Left kidney (tissue), 2 donors: ENCODE measurements around the gene OTUD7B. TPM values are rescaled to one million over a fixed set of nuclear protein-coding genes. Genes with fewer than 3 reads are reported as not detected.

Experiments
- DNase-seq: peaks from one replicate; pipeline ENCODE4 v3.0.0-alpha.2; 2013
- polyA plus RNA-seq: library from polyadenylated mRNA; unstranded; fragments of 120-200 nt; gene quantifications from one replicate; pipeline ENCODE4 v1.2.1, GENCODE V29; 2013; ENCODE audit not compliant: insufficient read length

OTUD7B gene
- polyA plus RNA-seq, 1 donor, result 22.1 TPM

GRCh38 chr1:149917571-149918144, 92.9 kb downstream of the OTUD7B start, which contains the start of gene SV2A:
Gene SV2A (minus strand): TSS chr1:149917844. CDS start chr1:149913840, 4,004 bp downstream.
- DNase-seq, result peak; percentile 59

GRCh38 chr1:149916898-149917252, 93.7 kb downstream of the OTUD7B start:
- no peak for DNase-seq

GRCh38 chr1:149916193-149916897, 94.2 kb downstream of the OTUD7B start:
- no peak for DNase-seq

GRCh38 chr1:149915429-149916192, 94.9 kb downstream of the OTUD7B start:
- DNase-seq, result no peak

GRCh38 chr1:149914545-149914944, 96.0 kb downstream of the OTUD7B start:
- DNase-seq, result no peak

- no peak for DNase-seq
These were observed 103.9 kb downstream of the OTUD7B start for GRCh38 chr1:149906570-149907075.

GRCh38 chr1:149903836-149904491, 106.6 kb downstream of the OTUD7B start:
- DNase-seq, result no peak

- DNase-seq, result peak; percentile 92
These were observed 110.9 kb downstream of the OTUD7B start, which contains the start of gene BOLA1 for GRCh38 chr1:149899460-149900284. Gene BOLA1 (plus strand): TSS chr1:149899568. CDS start chr1:149900060, 492 bp downstream.

- no peak for DNase-seq
These were observed 114.0 kb downstream of the OTUD7B start for GRCh38 chr1:149896575-149896974.

GRCh38 chr1:149888999-149889289, 121.6 kb downstream of the OTUD7B start:
- DNase-seq, result no peak

- DNase-seq, result peak; percentile 93
These were observed 122.1 kb downstream of the OTUD7B start for GRCh38 chr1:149888247-149888998.

Other genes starting within 250 kb of the OTUD7B start
- gene FCGR1A, start 228.0 kb downstream of the OTUD7B start, polyA plus RNA-seq, result 1.3 TPM
- gene BOLA1, start 111.2 kb downstream of the OTUD7B start, polyA plus RNA-seq, result 16.9 TPM
- 8.4 TPM for gene SV2A, start 92.9 kb downstream of the OTUD7B start, polyA plus RNA-seq
- 84.7 TPM for gene SF3B4, start 82.9 kb downstream of the OTUD7B start, polyA plus RNA-seq
- gene MTMR11, start 73.8 kb downstream of the OTUD7B start, polyA plus RNA-seq, result 35.7 TPM
- 81.8 TPM for gene VPS45, start 57.0 kb upstream of the OTUD7B start, polyA plus RNA-seq
- 44.7 TPM for gene PLEKHO1, start 139.2 kb upstream of the OTUD7B start, polyA plus RNA-seq
- gene ANP32E, start 225.4 kb upstream of the OTUD7B start, polyA plus RNA-seq, result 157 TPM
- gene CA14, start 247.0 kb upstream of the OTUD7B start, polyA plus RNA-seq, result 9.6 TPM